Keratinocyte (primary cell): ENCODE data around the gene CYP39A1. TPM values are rescaled to one million over a fixed set of nuclear protein-coding genes. Genes with fewer than 3 reads are reported as not detected.

Experiments
- DNase-seq: peaks from one replicate; pipeline ENCODE4 v3.0.0-alpha.2; 2011; ENCODE audit warnings: low read depth, missing footprints, low spot score
- FAIRE-seq: peaks from 2 replicates; lab custom pipeline; 2011; peaks lifted over from hg19 to GRCh38; lab: Jason Lieb, UNC
- H2AFZ ChIP-seq: 2 replicates; pipeline ENCODE4 v1.6.0; 2012; ENCODE audit warnings: low read length, control low read depth, inconsistent platforms; ENCODE audit not compliant: control insufficient read depth
- H3K27ac ChIP-seq: 2 replicates; pipeline ENCODE4 v1.5.1; 2011; ENCODE audit warnings: low read length; ENCODE audit not compliant: control insufficient read depth, insufficient read depth
- H3K27me3 ChIP-seq: 3 replicates; pipeline ENCODE4 v1.6.0; 2011; ENCODE audit warnings: low read length; ENCODE audit not compliant: control insufficient read depth, insufficient read depth; ENCODE audit errors: extremely low read depth
- H3K36me3 ChIP-seq, 2 experiments: 2 replicates in 1 of 2; 3 replicates in 1 of 2; pipeline ENCODE4 v1.5.1; 2011; ENCODE audit warnings: low read length in 2 of 2, mild to moderate bottlenecking in 1 of 2; ENCODE audit not compliant: control insufficient read depth in 2 of 2, insufficient read depth in 2 of 2; ENCODE audit errors: extremely low read depth in 1 of 2
- H3K4me1 ChIP-seq: 3 replicates; pipeline ENCODE4 v1.5.1; 2011; ENCODE audit warnings: low read length; ENCODE audit not compliant: control insufficient read depth, insufficient read depth; ENCODE audit errors: extremely low read depth
- H3K4me2 ChIP-seq: 3 replicates; pipeline ENCODE4 v1.6.0; 2011; ENCODE audit warnings: low read depth, low read length; ENCODE audit not compliant: control insufficient read depth, insufficient read depth; ENCODE audit errors: extremely low read depth
- H3K4me3 ChIP-seq, 3 experiments: fragments of 200-600 bp in 1 of 3; sonication (generic) in 1 of 3; 2 replicates in 2 of 3; 3 replicates in 1 of 3; pipeline ENCODE4 v1.5.1; 2011 to 2016; ENCODE audit warnings: low read length in 3 of 3, mild to moderate bottlenecking in 3 of 3, control low read depth in 2 of 3, inconsistent platforms in 1 of 3, low read depth in 1 of 3, mixed read lengths in 1 of 3, mixed run types in 1 of 3, moderate library complexity in 1 of 3; ENCODE audit not compliant: control insufficient read depth in 2 of 3, insufficient read depth in 2 of 3; ENCODE audit errors: extremely low read depth in 1 of 3
- H3K79me2 ChIP-seq: 2 replicates; pipeline ENCODE4 v1.6.0; 2012; ENCODE audit warnings: low read length; ENCODE audit not compliant: control insufficient read depth, insufficient read depth
- H3K9ac ChIP-seq: 3 replicates; pipeline ENCODE4 v1.6.0; 2011; ENCODE audit warnings: low read length; ENCODE audit not compliant: control insufficient read depth, insufficient read depth; ENCODE audit errors: extremely low read depth
- H3K9me1 ChIP-seq: 3 replicates; pipeline ENCODE4 v1.6.0; 2011; ENCODE audit warnings: low read length; ENCODE audit not compliant: control insufficient read depth, insufficient read depth; ENCODE audit errors: extremely low read depth
- H3K9me3 ChIP-seq: 2 replicates; pipeline ENCODE4 v1.5.1; 2012; ENCODE audit warnings: low read depth, low read length; ENCODE audit not compliant: control insufficient read depth
- H4K20me1 ChIP-seq: 3 replicates; pipeline ENCODE4 v1.6.0; 2011; ENCODE audit warnings: low read length; ENCODE audit not compliant: control insufficient read depth, insufficient read depth; ENCODE audit errors: extremely low read depth
- CTCF ChIP-seq, 3 experiments: IDR thresholded peaks in 1 of 3; conservative IDR thresholded peaks in 1 of 3; optimal IDR thresholded peaks in 1 of 3; 2 replicates in 2 of 3; 3 replicates in 1 of 3; pipeline versions ENCODE3 to v1.5.1; 2011; ENCODE audit warnings: low read length in 3 of 3, mild to moderate bottlenecking in 3 of 3, moderate library complexity in 2 of 3, control low read depth in 1 of 3, inconsistent platforms in 1 of 3; ENCODE audit not compliant: insufficient read depth in 2 of 3; ENCODE audit errors: extremely low read depth in 1 of 3
- EZH2 ChIP-seq: IDR thresholded peaks from one replicate; pipeline ENCODE4 v1.6.1; 2012; ENCODE audit warnings: inconsistent platforms, mild to moderate bottlenecking, low read length, moderate library complexity
- dilution Hi-C: fragments of 300-500 bp; cut with MboI; formaldehyde crosslinking; loops from one replicate; pipeline ENCODE4 v1.7.0; 2020; ENCODE audit warnings: low sequenced_read_pairs; ENCODE audit not compliant: extremely low pct_ligation_motif_present
- polyA plus RNA-seq, 5 experiments: library from polyadenylated mRNA; depleted of rRNA in 3 of 5; stranded (reverse) in 3 of 5; stranded (forward) in 1 of 5; unstranded in 1 of 5; fragments of >200 nt; gene quantifications; 1 replicate in 1 of 5; 2 replicates in 3 of 5; 3 replicates in 1 of 5; pipeline versions ENCODE4 v1.2.1 to v1.2.3, GENCODE V29; 2011 to 2012; ENCODE audit warnings: missing spikeins in 2 of 5, low read depth in 1 of 5, low replicate concordance in 1 of 5

The CYP39A1 gene
- polyA plus RNA-seq, 1 donor (not counting 4 experiments of a cell fraction or from before 2014, with no cell fraction given): 1.6 TPM

GRCh38 chr6:46690911-46691451 lies 38.4 kb upstream of the CYP39A1 start:
- FAIRE-seq: no peak
- Histone ChIP-seq H3K9me1 (no peaks in the 10 kb centered on the region), H3K4me1 (no peaks in the 10 kb centered on the region), H3K4me2 (no peak overlapping the region), H3K4me3 (no peak overlapping the region), H3K9me3 (no peaks in the 10 kb centered on the region), H3K27me3 (no peaks in the 10 kb centered on the region), H3K79me2 (no peaks in the 10 kb centered on the region), H3K36me3 (no peaks in the 10 kb centered on the region), H4K20me1 (no peaks in the 10 kb centered on the region), H2AFZ (no peak overlapping the region), H3K9ac (no peak overlapping the region), H3K27ac (no peak overlapping the region)
- TF ChIP-seq EZH2 (no peak), CTCF (optimal IDR thresholded peaks at IDR 0.05 in 1 of 3, IDR thresholded peaks at IDR 0.05 in 1 of 3, conservative IDR thresholded peaks at IDR 0.05 in 1 of 3; ENCODE audit: extremely low read depth in 1 of 3, insufficient read depth in 2 of 3, low read length in 3 of 3) (no peak)
- dilution Hi-C loops: no loop called here
- no peak for DNase-seq

GRCh38 chr6:46690141-46690755 lies 37.6 kb upstream of the CYP39A1 start:
- H3K79me2 ChIP-seq: no peaks in the 10 kb centered on the region
- dilution Hi-C loops: no loop called here
- TF ChIP-seq EZH2: no peak
- TF ChIP-seq CTCF (optimal IDR thresholded peaks at IDR 0.05 in 1 of 3, IDR thresholded peaks at IDR 0.05 in 1 of 3, conservative IDR thresholded peaks at IDR 0.05 in 1 of 3; ENCODE audit: extremely low read depth in 1 of 3, insufficient read depth in 2 of 3, low read length in 3 of 3): no peak
- H3K4me2 ChIP-seq: no peak overlapping the region
- FAIRE-seq: no peak
- H3K36me3 ChIP-seq: no peaks in the 10 kb centered on the region
- H3K27me3 ChIP-seq: no peaks in the 10 kb centered on the region
- H3K9ac ChIP-seq: no peak overlapping the region
- H3K27ac ChIP-seq: no peak overlapping the region
- DNase-seq: no peak
- no peaks in the 10 kb centered on the region for H3K9me1 ChIP-seq
- H3K4me1 ChIP-seq: no peaks in the 10 kb centered on the region
- H4K20me1 ChIP-seq: no peaks in the 10 kb centered on the region
- no peak overlapping the region for H3K4me3 ChIP-seq
- no peaks in the 10 kb centered on the region for H3K9me3 ChIP-seq
- no peak overlapping the region for H2AFZ ChIP-seq
